Endothelial cell of umbilical vein (primary cell): Measurements from ENCODE around the gene LARP1B. TPM values are rescaled to one million over a fixed set of nuclear protein-coding genes. Genes with fewer than 3 reads are reported as not detected.

Source experiments
- BruUV-seq: library from RNA; stranded (reverse); fragments of 400-500 nt; replicated peaks from 2 replicates; lab custom pipeline; 2021; lab: Mats Ljungman, UMichigan
- CTCF ChIA-PET: fragments of 300-600, 350-600 bp; sonication (Branson Sonifier 250); formaldehyde crosslinking; loops from one replicate; lab custom pipeline; 2021; ENCODE audit warnings: antibody characterized with exemption, inconsistent platforms; lab: Charles Lee
- POLR2A ChIA-PET: fragments of 300-600, 350-600 bp; sonication (Branson Sonifier 250); formaldehyde crosslinking; loops from one replicate; lab custom pipeline; 2021; ENCODE audit warnings: antibody characterized with exemption, inconsistent platforms; lab: Charles Lee
- DNase-seq: peaks from one replicate; pipeline ENCODE4 v3.0.0-alpha.2; 2011; ENCODE audit warnings: low read depth, low spot score
- FAIRE-seq: peaks from 2 replicates; lab custom pipeline; 2011; peaks lifted over from hg19 to GRCh38; lab: Jason Lieb, UNC
- H2AFZ ChIP-seq: 2 replicates; pipeline ENCODE4 v1.6.0; 2012; ENCODE audit warnings: low read depth, low read length, control low read depth, inconsistent platforms
- H3K27ac ChIP-seq: 2 replicates; pipeline ENCODE4 v1.5.1; 2011; ENCODE audit warnings: low read depth, mild to moderate bottlenecking, control low read depth, low read length, moderate library complexity; ENCODE audit not compliant: insufficient read depth
- H3K27me3 ChIP-seq, 2 experiments: 2 replicates each; pipeline versions ENCODE4 v1.6.0 to v1.6.1; 2011; ENCODE audit warnings: low read length in 2 of 2, mixed read lengths in 1 of 2; ENCODE audit not compliant: control insufficient read depth in 2 of 2, insufficient read depth in 2 of 2
- H3K36me3 ChIP-seq, 2 experiments: 2 replicates in 1 of 2; 3 replicates in 1 of 2; pipeline ENCODE4 v1.5.1; 2011; ENCODE audit warnings: low read length in 2 of 2, mild to moderate bottlenecking in 1 of 2, moderate library complexity in 1 of 2; ENCODE audit not compliant: control insufficient read depth in 2 of 2, insufficient read depth in 2 of 2; ENCODE audit errors: extremely low read depth in 1 of 2
- H3K4me1 ChIP-seq: 3 replicates; pipeline ENCODE4 v1.5.1; 2011; ENCODE audit warnings: mild to moderate bottlenecking, low read length; ENCODE audit not compliant: control insufficient read depth, insufficient read depth; ENCODE audit errors: extremely low read depth
- H3K4me2 ChIP-seq: 2 replicates; pipeline ENCODE4 v1.6.1; 2011; ENCODE audit warnings: low read length, control low read depth, mixed read lengths; ENCODE audit not compliant: insufficient read depth
- H3K4me3 ChIP-seq, 3 experiments: fragments of 200-600 bp in 1 of 3; sonication (generic), shearing (Covaris generic) in 1 of 3; replicated peaks in 1 of 3; 2 replicates each; pipeline ENCODE4 v1.5.1; 2011 to 2016; ENCODE audit warnings: control low read depth in 3 of 3, low read length in 3 of 3, mild to moderate bottlenecking in 2 of 3, inconsistent platforms in 1 of 3, low read depth in 1 of 3, moderate library complexity in 1 of 3; ENCODE audit not compliant: insufficient read depth in 1 of 3
- H3K79me2 ChIP-seq: 2 replicates; pipeline ENCODE4 v1.6.0; 2012; ENCODE audit warnings: low read length, inconsistent platforms; ENCODE audit not compliant: control insufficient read depth, insufficient read depth
- H3K9ac ChIP-seq: replicated peaks from 2 replicates; pipeline ENCODE3; 2011; ENCODE audit warnings: low read length, control low read depth; ENCODE audit not compliant: insufficient read depth; ENCODE audit errors: extremely low read depth
- H3K9me1 ChIP-seq: replicated peaks from 3 replicates; pipeline ENCODE4 v1.6.0; 2011; ENCODE audit warnings: mild to moderate bottlenecking, low read length; ENCODE audit not compliant: control insufficient read depth, insufficient read depth; ENCODE audit errors: extremely low read depth
- H3K9me3 ChIP-seq: replicated peaks from 2 replicates; pipeline ENCODE4 v1.5.1; 2012; ENCODE audit warnings: low read length, inconsistent platforms; ENCODE audit not compliant: control insufficient read depth, insufficient read depth
- H4K20me1 ChIP-seq: replicated peaks from 2 replicates; pipeline ENCODE3; 2011; ENCODE audit warnings: mild to moderate bottlenecking, low read length; ENCODE audit not compliant: control insufficient read depth, insufficient read depth; ENCODE audit errors: extremely low read depth
- EZH2 ChIP-seq: IDR thresholded peaks from 2 replicates; pipeline ENCODE4 v1.6.1; 2012; ENCODE audit warnings: borderline replicate concordance, low read depth, mild to moderate bottlenecking, moderate library complexity, low read length, inconsistent platforms; ENCODE audit not compliant: severe bottlenecking
- FOS ChIP-seq: IDR thresholded peaks from 2 replicates; pipeline ENCODE4 v1.6.1; 2011; ENCODE audit warnings: mild to moderate bottlenecking, low read length, moderate library complexity, borderline replicate concordance; ENCODE audit not compliant: insufficient read depth
- GATA2 ChIP-seq: IDR thresholded peaks from 2 replicates; pipeline ENCODE4 v1.7.0; 2011; ENCODE audit warnings: low read depth, mild to moderate bottlenecking, moderate library complexity, mixed read lengths, low read length; ENCODE audit not compliant: insufficient read length, insufficient read depth
- JUN ChIP-seq: IDR thresholded peaks from 2 replicates; pipeline ENCODE4 v1.6.1; 2011; ENCODE audit warnings: borderline replicate concordance, low read depth; ENCODE audit not compliant: insufficient read length, insufficient read depth
- MYC ChIP-seq: IDR thresholded peaks from one replicate; pipeline ENCODE4 v1.6.1; 2011; ENCODE audit warnings: mild to moderate bottlenecking, low read depth, low read length
- POLR2A ChIP-seq: IDR thresholded peaks from 2 replicates; pipeline ENCODE4 v1.6.1; 2012; ENCODE audit warnings: low read depth, mild to moderate bottlenecking, control low read depth, low read length
- POLR2AphosphoS5 ChIP-seq: IDR thresholded peaks from 2 replicates; pipeline ENCODE4 v1.6.1; 2012; ENCODE audit warnings: low read depth, mild to moderate bottlenecking, control low read depth, low read length, moderate library complexity; ENCODE audit not compliant: insufficient read depth
- dilution Hi-C: fragments of 300-500 bp; cut with MboI; formaldehyde crosslinking; loops from one replicate; pipeline ENCODE4 v1.15.0; 2019; ENCODE audit warnings: low sequenced_read_pairs; ENCODE audit not compliant: extremely low pct_ligation_motif_present
- intact Hi-C: fragments of 100-400 bp; cut with micrococcal nuclease; formaldehyde crosslinking; loops from one replicate; pipeline ENCODE4 v1.10.0; 2022
- polyA plus RNA-seq, 4 experiments: library from polyadenylated mRNA; depleted of rRNA in 3 of 4; stranded (reverse) in 3 of 4; unstranded in 1 of 4; fragments of >200 nt; gene quantifications; 2 replicates each; pipeline versions ENCODE4 v1.2.1 to v1.2.3, GENCODE V29; 2011 to 2012; ENCODE audit warnings: missing spikeins in 1 of 4
- total RNA-seq: library from RNA; stranded (reverse); gene quantifications from 2 replicates; pipeline ENCODE4 v1.2.3, GENCODE V29; 2021
- TF ChIP-seq, protein P1 (sequence below), 2 donors: IDR thresholded peaks; 1 replicate in 1 of 2; 2 replicates in 1 of 2; pipeline ENCODE4 v1.5.1; 2011; ENCODE audit warnings: low read length in 2 of 2, mild to moderate bottlenecking in 2 of 2, moderate library complexity in 2 of 2, control low read depth in 1 of 2, inconsistent platforms in 1 of 2, low read depth in 1 of 2; ENCODE audit not compliant: insufficient read depth in 1 of 2; ENCODE audit errors: extremely low read depth in 1 of 2
- TF ChIP-seq, protein P2 (sequence below): IDR thresholded peaks from 2 replicates; pipeline ENCODE4 v1.6.1; 2011; ENCODE audit not compliant: insufficient read depth, insufficient read length

Gene LARP1B
- total and polyA plus RNA-seq, 2 donors (not counting 3 experiments of a cell fraction or from before 2014, with no cell fraction given): 7.3 to 28.8 TPM

DNA sequence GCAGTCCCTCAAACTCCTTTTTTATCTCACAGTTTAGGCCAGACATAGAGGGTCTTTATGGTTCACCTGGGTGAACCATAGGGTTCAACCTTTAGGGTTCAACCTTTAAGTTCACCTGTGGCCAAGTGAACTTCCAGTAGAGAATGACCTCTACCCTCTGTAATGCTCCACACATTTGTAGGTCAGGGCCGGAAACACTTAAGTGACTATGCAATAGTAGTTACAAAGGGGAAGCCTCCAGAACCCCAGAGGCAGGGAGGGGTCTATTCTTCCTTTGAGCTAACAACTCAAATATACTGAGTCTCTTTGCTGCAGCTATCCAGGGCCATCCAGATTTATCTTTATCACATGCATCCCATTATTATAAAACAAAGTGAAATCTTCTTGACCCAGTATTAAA is 100.0 kb downstream of the LARP1B start:
- dilution Hi-C loops: no loop called here
- POLR2A ChIA-PET: no interaction called here

More for the DNA sequence above, 100.0 kb downstream of the LARP1B start:
- Histone ChIP-seq H2AFZ (no peak overlapping the region), H3K4me1 (peaks cover 56% of the 10 kb centered on the region), H3K9me1 (no peaks in the 10 kb centered on the region), H3K79me2 (no peaks in the 10 kb centered on the region), H3K4me2 (peak overlapping the region; percentile 4), H3K9me3 (no peaks in the 10 kb centered on the region), H4K20me1 (no peaks in the 10 kb centered on the region), H3K36me3 (no peaks in the 10 kb centered on the region), H3K27ac (peak overlapping the region; percentile 52), H3K9ac (no peak overlapping the region), H3K27me3 (no peaks in the 10 kb centered on the region), H3K4me3 (no peak overlapping the region)
- TF ChIP-seq FOS (no peak), POLR2AphosphoS5 (no peak), EZH2 (no peak), JUN (no peak), MYC (no peak), GATA2 (no peak), POLR2A (no peak)
- TF ChIP-seq, protein P1, sequence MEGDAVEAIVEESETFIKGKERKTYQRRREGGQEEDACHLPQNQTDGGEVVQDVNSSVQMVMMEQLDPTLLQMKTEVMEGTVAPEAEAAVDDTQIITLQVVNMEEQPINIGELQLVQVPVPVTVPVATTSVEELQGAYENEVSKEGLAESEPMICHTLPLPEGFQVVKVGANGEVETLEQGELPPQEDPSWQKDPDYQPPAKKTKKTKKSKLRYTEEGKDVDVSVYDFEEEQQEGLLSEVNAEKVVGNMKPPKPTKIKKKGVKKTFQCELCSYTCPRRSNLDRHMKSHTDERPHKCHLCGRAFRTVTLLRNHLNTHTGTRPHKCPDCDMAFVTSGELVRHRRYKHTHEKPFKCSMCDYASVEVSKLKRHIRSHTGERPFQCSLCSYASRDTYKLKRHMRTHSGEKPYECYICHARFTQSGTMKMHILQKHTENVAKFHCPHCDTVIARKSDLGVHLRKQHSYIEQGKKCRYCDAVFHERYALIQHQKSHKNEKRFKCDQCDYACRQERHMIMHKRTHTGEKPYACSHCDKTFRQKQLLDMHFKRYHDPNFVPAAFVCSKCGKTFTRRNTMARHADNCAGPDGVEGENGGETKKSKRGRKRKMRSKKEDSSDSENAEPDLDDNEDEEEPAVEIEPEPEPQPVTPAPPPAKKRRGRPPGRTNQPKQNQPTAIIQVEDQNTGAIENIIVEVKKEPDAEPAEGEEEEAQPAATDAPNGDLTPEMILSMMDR (IDR thresholded peaks at IDR 0.05; ENCODE audit: extremely low read depth in 1 of 2, insufficient read depth in 1 of 2, low read depth in 1 of 2, low read length in 2 of 2): no peak
- TF ChIP-seq, protein P2, sequence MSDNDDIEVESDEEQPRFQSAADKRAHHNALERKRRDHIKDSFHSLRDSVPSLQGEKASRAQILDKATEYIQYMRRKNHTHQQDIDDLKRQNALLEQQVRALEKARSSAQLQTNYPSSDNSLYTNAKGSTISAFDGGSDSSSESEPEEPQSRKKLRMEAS: no peak
- intact Hi-C loops: loop anchor here (5.0 kb wide), 2 partner anchors 279 to 341 kb away; partner anchors contain the start of gene PLK4
- FAIRE-seq (no peak), DNase-seq (peak; percentile 11)
- no TSS peak for BruUV-seq
- CTCF ChIA-PET: interaction anchor here (0.7 to 2.2 kb wide), 5 partner anchors 17 to 307 kb away, joined by 3 to 9 read pairs (median 3); no protein-coding TSS in a partner anchor
